Ascending aorta (tissue), 2 donors: ENCODE measurements around the gene PPT2. TPM values are rescaled to one million over a fixed set of nuclear protein-coding genes. Genes with fewer than 3 reads are reported as not detected.

Experiments used
- DNase-seq, 2 donors: peaks; one replicate each; pipeline ENCODE4 v3.0.0-alpha.2; 2019; ENCODE audit warnings: low spot score in 2 of 2
- H3K27ac ChIP-seq, 2 donors: fragments of 200-600 bp; sonication (generic); one replicate each; pipeline ENCODE4 v1.5.1; 2016 to 2017; ENCODE audit warnings: mild to moderate bottlenecking in 1 of 2
- H3K27me3 ChIP-seq: fragments of 200-600 bp; sonication (generic); one replicate; pipeline ENCODE4 v1.5.1; 2017
- H3K36me3 ChIP-seq, 2 donors: fragments of 200-600 bp; sonication (generic); one replicate each; pipeline ENCODE4 v1.5.1; 2016
- H3K4me1 ChIP-seq, 2 donors: fragments of 200-600 bp; sonication (generic); one replicate each; pipeline ENCODE4 v1.5.1; 2016 to 2017; ENCODE audit warnings: mild to moderate bottlenecking in 1 of 2
- H3K4me3 ChIP-seq, 2 donors: fragments of 200-600 bp; sonication (generic); one replicate each; pipeline ENCODE4 v1.5.1; 2016 to 2017; ENCODE audit warnings: mild to moderate bottlenecking in 1 of 2
- H3K9me3 ChIP-seq, 2 donors: fragments of 200-600 bp; sonication (generic); one replicate each; pipeline ENCODE4 v1.5.1; 2016
- intact Hi-C: fragments of 100-400 bp; cut with DNase I; formaldehyde crosslinking; loops from one replicate; pipeline ENCODE4 v1.15.1; 2023
- total RNA-seq: library from RNA; depleted of rRNA; stranded (reverse); fragments of >200 nt; gene quantifications from one replicate; pipeline ENCODE4 v1.1.0, GENCODE V29; 2016
- TF ChIP-seq, protein P1 (sequence below), 3 experiments: fragments of 200-600 bp in 2 of 3; fragments of 450-650 bp in 1 of 3; sonication (generic) in 2 of 3; IDR thresholded peaks; one replicate each; pipeline ENCODE4 v1.5.1; 2016 to 2019; ENCODE audit warnings: antibody characterized with exemption in 3 of 3, mild to moderate bottlenecking in 1 of 3, moderate library complexity in 1 of 3

PPT2 gene
- total RNA-seq, 1 donor from 2014 or later: 839 TPM

DNA sequence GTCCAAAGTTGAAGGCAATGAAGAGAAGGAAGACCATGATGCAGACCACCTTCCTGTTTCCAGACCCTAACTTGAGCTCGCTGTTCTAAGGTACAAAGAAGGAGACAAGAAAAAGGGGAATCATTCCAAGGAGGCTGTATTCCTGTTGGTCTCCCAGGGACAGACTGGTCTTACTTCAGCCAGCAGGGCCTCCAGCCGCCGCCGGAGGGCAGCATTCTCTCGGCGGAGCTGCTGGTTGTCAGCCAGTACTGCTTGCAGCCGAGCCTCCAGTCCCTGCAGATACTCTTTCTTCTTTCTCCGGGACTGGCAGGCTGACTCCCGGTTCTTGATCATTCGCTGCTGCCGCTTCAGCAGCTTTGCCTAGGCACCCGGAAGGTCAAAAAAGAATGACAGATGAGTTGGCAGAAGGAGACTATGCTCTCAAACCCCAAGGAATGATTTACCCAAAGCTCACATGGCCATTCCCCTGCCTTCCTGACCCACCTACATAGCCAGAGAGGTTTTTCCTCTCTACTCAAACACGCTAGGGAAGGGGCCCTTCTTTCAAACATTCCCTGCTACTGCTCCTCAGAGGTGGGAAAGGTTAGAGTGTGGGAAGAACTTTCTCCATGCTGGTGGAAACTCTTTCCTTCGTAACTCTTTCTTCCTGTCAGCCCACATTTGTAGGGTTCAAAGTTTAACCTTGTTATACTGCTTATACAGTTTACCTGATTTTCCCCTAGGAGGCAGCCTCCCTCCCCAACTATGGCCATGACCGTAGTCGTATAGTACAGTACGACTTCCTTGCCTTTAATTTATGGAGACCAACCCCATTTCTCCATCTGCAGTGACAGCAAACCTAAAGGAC lies 34.9 kb upstream of the PPT2 start:
- intact Hi-C loops: loop anchor here (1.0 to 5.0 kb wide), 2 partner anchors 35 to 123 kb away; partner anchors contain the start of gene PPT2
- Histone ChIP-seq H3K4me1 (peaks cover 0 to 8% of the 10 kb centered on the region in 2 donors), H3K36me3 (peaks cover 60 to 70% of the 10 kb centered on the region in 2 donors), H3K27me3 (no peaks in the 10 kb centered on the region), H3K27ac (peak overlapping the region in 1 of 2 donors; percentile 10), H3K4me3 (no peak overlapping the region), H3K9me3 (no peaks in the 10 kb centered on the region)
- DNase-seq: peak in 1 of 2 donors; percentile 90
- TF ChIP-seq, protein P1, sequence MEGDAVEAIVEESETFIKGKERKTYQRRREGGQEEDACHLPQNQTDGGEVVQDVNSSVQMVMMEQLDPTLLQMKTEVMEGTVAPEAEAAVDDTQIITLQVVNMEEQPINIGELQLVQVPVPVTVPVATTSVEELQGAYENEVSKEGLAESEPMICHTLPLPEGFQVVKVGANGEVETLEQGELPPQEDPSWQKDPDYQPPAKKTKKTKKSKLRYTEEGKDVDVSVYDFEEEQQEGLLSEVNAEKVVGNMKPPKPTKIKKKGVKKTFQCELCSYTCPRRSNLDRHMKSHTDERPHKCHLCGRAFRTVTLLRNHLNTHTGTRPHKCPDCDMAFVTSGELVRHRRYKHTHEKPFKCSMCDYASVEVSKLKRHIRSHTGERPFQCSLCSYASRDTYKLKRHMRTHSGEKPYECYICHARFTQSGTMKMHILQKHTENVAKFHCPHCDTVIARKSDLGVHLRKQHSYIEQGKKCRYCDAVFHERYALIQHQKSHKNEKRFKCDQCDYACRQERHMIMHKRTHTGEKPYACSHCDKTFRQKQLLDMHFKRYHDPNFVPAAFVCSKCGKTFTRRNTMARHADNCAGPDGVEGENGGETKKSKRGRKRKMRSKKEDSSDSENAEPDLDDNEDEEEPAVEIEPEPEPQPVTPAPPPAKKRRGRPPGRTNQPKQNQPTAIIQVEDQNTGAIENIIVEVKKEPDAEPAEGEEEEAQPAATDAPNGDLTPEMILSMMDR (IDR thresholded peaks at IDR 0.05): peak; percentile 88 to 93 (median 89)

DNA sequence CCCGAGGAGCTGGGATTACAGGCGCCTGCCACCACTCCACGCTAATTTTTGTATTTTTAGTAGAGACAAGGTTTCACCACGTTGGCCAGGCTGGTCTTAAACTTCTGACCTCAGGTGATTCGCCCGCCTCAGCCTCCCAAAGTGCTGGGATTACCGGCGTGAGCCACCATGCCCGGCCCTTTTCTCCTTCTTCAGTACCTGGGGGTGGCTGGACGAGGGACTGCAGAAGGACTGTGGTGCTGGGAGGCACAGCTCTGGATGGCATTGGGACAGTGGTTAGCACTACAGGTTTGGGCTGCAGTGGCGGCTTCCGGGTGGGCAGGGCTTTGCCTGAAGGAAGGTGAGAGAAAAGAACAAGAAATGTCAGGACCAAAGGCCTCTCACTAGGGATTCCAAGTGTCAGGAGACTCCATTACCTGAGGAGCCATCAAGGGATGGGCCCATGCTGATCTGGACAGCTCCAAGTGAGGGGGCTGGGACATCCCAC lies 33.3 kb upstream of the PPT2 start:
- intact Hi-C loops: no loop called here
- peaks cover 72 to 83% of the 10 kb centered on the region in 2 donors for H3K36me3 ChIP-seq
- no peak overlapping the region for H3K27ac ChIP-seq
- TF ChIP-seq, protein P1 (IDR thresholded peaks at IDR 0.05): no peak
- H3K4me1 ChIP-seq: peaks cover 0 to 5% of the 10 kb centered on the region in 2 donors
- no peaks in the 10 kb centered on the region for H3K27me3 ChIP-seq
- no peak overlapping the region for H3K4me3 ChIP-seq
- no peaks in the 10 kb centered on the region for H3K9me3 ChIP-seq
- DNase-seq: no peak

DNA sequence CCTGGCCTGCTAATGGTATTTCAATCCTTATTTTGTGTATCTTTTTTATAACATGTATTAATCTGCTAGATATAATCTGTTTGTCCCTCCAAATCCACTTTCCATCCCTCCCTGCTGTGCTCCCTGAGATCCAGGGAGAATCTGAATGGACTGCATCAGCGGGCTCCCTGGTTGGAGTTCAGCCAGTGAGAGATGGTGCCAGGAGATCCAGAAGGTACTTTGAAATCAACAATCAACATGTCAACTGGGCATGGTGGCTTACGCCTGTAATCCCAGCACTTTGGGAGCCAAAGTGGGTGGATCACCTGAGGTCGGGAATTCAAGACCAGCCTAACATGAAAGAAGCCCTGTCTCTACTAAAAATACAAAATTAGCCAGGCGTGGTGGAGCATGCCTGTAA lies 30.3 kb upstream of the PPT2 start:
- TF ChIP-seq, protein P1 (IDR thresholded peaks at IDR 0.05): no peak
- Histone ChIP-seq H3K36me3 (peaks cover 55 to 62% of the 10 kb centered on the region in 2 donors), H3K9me3 (no peaks in the 10 kb centered on the region), H3K4me1 (peaks cover 10 to 22% of the 10 kb centered on the region in 2 donors), H3K27ac (no peak overlapping the region), H3K27me3 (no peaks in the 10 kb centered on the region), H3K4me3 (no peak overlapping the region)
- intact Hi-C loops: no loop called here
- no peak for DNase-seq

DNA sequence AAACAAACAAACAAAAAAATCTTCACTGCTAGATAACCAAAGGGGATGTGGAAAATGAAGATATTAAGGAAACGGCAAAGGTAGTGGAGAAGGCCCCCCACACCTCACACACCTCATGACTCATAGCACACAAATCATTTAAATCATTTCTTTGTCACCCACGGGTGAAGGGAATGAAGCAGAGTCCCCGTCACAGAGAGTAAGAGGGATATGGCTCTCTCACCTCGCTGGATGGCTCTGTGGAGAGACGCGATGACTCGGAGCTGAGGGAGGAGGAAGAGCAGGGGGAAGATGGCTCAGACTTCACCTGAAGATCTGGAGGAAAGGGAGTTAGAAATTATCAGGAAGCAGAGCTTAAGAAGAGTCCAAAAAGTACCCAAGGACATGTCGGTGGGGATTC lies 27.1 kb upstream of the PPT2 start:
- Histone ChIP-seq H3K27me3 (no peaks in the 10 kb centered on the region), H3K9me3 (no peaks in the 10 kb centered on the region), H3K4me3 (peak overlapping the region in 1 of 2 donors; percentile 93), H3K36me3 (peaks cover 31 to 35% of the 10 kb centered on the region in 2 donors), H3K4me1 (peaks cover 19 to 25% of the 10 kb centered on the region in 2 donors), H3K27ac (peak overlapping the region in 1 of 2 donors; percentile 89)
- DNase-seq: no peak
- TF ChIP-seq, protein P1 (IDR thresholded peaks at IDR 0.05): no peak
- intact Hi-C loops: loop anchor here (5.0 kb wide), 1 partner anchor 70 kb away; no protein-coding TSS in a partner anchor

DNA sequence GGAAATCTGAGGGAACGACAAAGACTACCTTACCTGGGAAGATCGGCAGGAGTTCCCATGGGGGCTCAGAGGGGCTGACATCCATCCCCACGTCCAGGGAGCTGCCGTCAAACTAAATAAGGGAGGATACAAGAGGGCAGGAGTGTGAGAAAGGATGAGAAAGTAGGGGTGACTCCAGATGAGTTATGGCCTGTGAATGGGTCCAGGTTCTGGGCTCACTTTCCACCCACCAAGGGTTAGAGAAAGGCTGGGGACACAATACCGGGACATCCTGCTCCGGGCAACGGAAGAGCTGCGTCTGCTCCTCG lies 26.6 kb upstream of the PPT2 start:
- no peaks in the 10 kb centered on the region for H3K27me3 ChIP-seq
- H3K27ac ChIP-seq: peak overlapping the region; percentile 89
- intact Hi-C loops: loop anchor here (5.0 kb wide), 1 partner anchor 70 kb away; no protein-coding TSS in a partner anchor
- H3K4me1 ChIP-seq: peaks cover 19 to 25% of the 10 kb centered on the region in 2 donors
- peak overlapping the region; percentile 87 to 93 for H3K4me3 ChIP-seq
- peaks cover 28 to 30% of the 10 kb centered on the region in 2 donors for H3K36me3 ChIP-seq
- H3K9me3 ChIP-seq: no peaks in the 10 kb centered on the region
- TF ChIP-seq, protein P1 (IDR thresholded peaks at IDR 0.05): no peak
- DNase-seq: no peak
